Right cardiac atrium (tissue), 5 donors: ENCODE data around the gene COL4A2. TPM values are rescaled to one million over a fixed set of nuclear protein-coding genes. Genes with fewer than 3 reads are reported as not detected.

Experiments used
- ATAC-seq, 2 donors: fragments of 200-7000 bp; cut with Tn5 transposase; one replicate each; pipeline versions ENCODE4 v1.8.0 to v1.9.1; 2020; ENCODE audit warnings: moderate library complexity in 2 of 2, mild to moderate bottlenecking in 1 of 2
- DNase-seq, 3 donors: peaks; one replicate each; pipeline ENCODE4 v3.0.0-alpha.2; 2020
- H3K27ac ChIP-seq: one replicate; pipeline ENCODE4 v1.5.1; 2013; ENCODE audit warnings: mild to moderate bottlenecking, low read length, control low read depth, moderate library complexity
- H3K27me3 ChIP-seq: one replicate; pipeline ENCODE4 v1.6.1; 2013; ENCODE audit not compliant: control insufficient read depth, insufficient read depth
- H3K4me1 ChIP-seq: one replicate; pipeline ENCODE4 v1.6.1; 2013; ENCODE audit warnings: low read length; ENCODE audit not compliant: control insufficient read depth, insufficient read depth
- H3K4me3 ChIP-seq: one replicate; pipeline ENCODE4 v1.5.1; 2013; ENCODE audit warnings: low read length, control low read depth
- H3K9me3 ChIP-seq: one replicate; pipeline ENCODE4 v1.6.1; 2013; ENCODE audit warnings: low read length; ENCODE audit not compliant: control insufficient read depth
- WGBS: extraction: QIAGEN DNeasy Blood & Tissue Kit; methylation state at CpG from one replicate; pipeline ENCODE4 v1.1.7; 2013; 5-methylcytosine and 5-hydroxymethylcytosine counted together
- intact Hi-C, 4 donors: fragments of 100-400 bp; cut with DNase I; formaldehyde crosslinking; loops; one replicate each; pipeline versions ENCODE4 v1.11.0 to v1.14.0; 2022 to 2023
- polyA plus RNA-seq: library from polyadenylated mRNA; stranded (reverse); fragments of 200-250 nt; gene quantifications from one replicate; pipeline ENCODE4 v1.2.3, GENCODE V29; 2013
- total RNA-seq, 4 donors: library from RNA; stranded (reverse); fragmentation: NEBNext Ultra II Directional; extraction: Animal tissue kit (Norgen Biotek cat#: 25700); gene quantifications; one replicate each; pipeline ENCODE4 v1.2.1, GENCODE V29; 2021
- donor health status: healthy with polysubstance abuse.
- donor health status: DM: no; HTN: yes; CAD: no.
- donor health status: DM: no; HTN: no; CAD: no.
- donor health status: DM: no; HTN: yes; CAD: no; lungs with severe emphysema.
- donor health status: DM: yes; HTN: yes; CAD: no.

Gene COL4A2
- total and polyA plus RNA-seq, 5 donors, result 84.7 to 268 (median 103) TPM

GRCh38 chr13:110324026-110324749 is 17.1 kb downstream of the COL4A2 start:
- no peaks in the 10 kb centered on the region for H3K27me3 ChIP-seq
- no peaks in the 10 kb centered on the region for H3K9me3 ChIP-seq
- DNase-seq (no peak), ATAC-seq (no peak)
- intact Hi-C loops, result no loop called here
- H3K4me3 ChIP-seq, result no peak overlapping the region
- H3K4me1 ChIP-seq, result peaks cover 25% of the 10 kb centered on the region
- WGBS, result 75% methylated on average over 10 of the region's 10 CpGs
- H3K27ac ChIP-seq, result no peak overlapping the region

GRCh38 chr13:110326263-110326904 is 19.3 kb downstream of the COL4A2 start:
- DNase-seq, result peak in 1 of 3 donors; percentile 42
- peak; percentile 10 to 39 for ATAC-seq
- intact Hi-C loops, result no loop called here
- Histone ChIP-seq H3K27ac (peak overlapping the region; percentile 10), H3K27me3 (no peaks in the 10 kb centered on the region), H3K4me1 (peaks cover 23% of the 10 kb centered on the region), H3K4me3 (no peak overlapping the region), H3K9me3 (no peaks in the 10 kb centered on the region)
- 66% methylated on average over 12 of the region's 12 CpGs for WGBS

- intact Hi-C loops, result no loop called here
- peak in 1 of 2 donors; percentile 16 for ATAC-seq
- H3K27ac ChIP-seq, result no peak overlapping the region
- peaks cover 23% of the 10 kb centered on the region for H3K4me1 ChIP-seq
- H3K4me3 ChIP-seq, result no peak overlapping the region
- DNase-seq, result peak in 1 of 3 donors; percentile 38
- 58% methylated on average over 7 of the region's 7 CpGs for WGBS
- H3K27me3 ChIP-seq, result no peaks in the 10 kb centered on the region
- no peaks in the 10 kb centered on the region for H3K9me3 ChIP-seq
Observed at GRCh38 chr13:110327051-110327721, 20.1 kb downstream of the COL4A2 start.

- H3K27me3 ChIP-seq, result no peaks in the 10 kb centered on the region
Observed at GRCh38 chr13:110328573-110328972, 21.5 kb downstream of the COL4A2 start.

GRCh38 chr13:110329258-110329657 is 22.2 kb downstream of the COL4A2 start:
- ATAC-seq, result no peak
- 79% methylated on average over 6 of the region's 6 CpGs for WGBS
- intact Hi-C loops, result no loop called here
- Histone ChIP-seq H3K27me3 (no peaks in the 10 kb centered on the region), H3K4me3 (no peak overlapping the region), H3K9me3 (no peaks in the 10 kb centered on the region), H3K27ac (no peak overlapping the region), H3K4me1 (peaks cover 18% of the 10 kb centered on the region)
- DNase-seq, result no peak

More at GRCh38 chr13:110328573-110328972, 21.5 kb downstream of the COL4A2 start:
- Histone ChIP-seq H3K4me1 (peaks cover 24% of the 10 kb centered on the region), H3K9me3 (no peaks in the 10 kb centered on the region), H3K4me3 (no peak overlapping the region), H3K27ac (no peak overlapping the region)
- ATAC-seq, result no peak
- 80% methylated on average over 10 of the region's 10 CpGs for WGBS
- intact Hi-C loops, result no loop called here
- no peak for DNase-seq

- H3K27me3 ChIP-seq, result no peaks in the 10 kb centered on the region
- H3K4me1 ChIP-seq, result peaks cover 12% of the 10 kb centered on the region
- no peaks in the 10 kb centered on the region for H3K9me3 ChIP-seq
- intact Hi-C loops, result no loop called here
- 54% methylated on average over 21 of the region's 21 CpGs for WGBS
- peak; percentile 31 to 40 for ATAC-seq
- DNase-seq, result no peak
- H3K4me3 ChIP-seq, result no peak overlapping the region
- H3K27ac ChIP-seq, result peak overlapping the region; percentile 71
Observed at GRCh38 chr13:110329798-110330461, 22.8 kb downstream of the COL4A2 start.

- WGBS, result 60% methylated on average over 11 of the region's 11 CpGs
- ATAC-seq, result no peak
- Histone ChIP-seq H3K4me3 (no peak overlapping the region), H3K9me3 (no peaks in the 10 kb centered on the region), H3K27ac (no peak overlapping the region), H3K27me3 (no peaks in the 10 kb centered on the region), H3K4me1 (peaks cover 11% of the 10 kb centered on the region)
- intact Hi-C loops, result no loop called here
- no peak for DNase-seq
Observed at GRCh38 chr13:110330491-110331011, 23.5 kb downstream of the COL4A2 start.

GRCh38 chr13:110331362-110331761 is 24.3 kb downstream of the COL4A2 start:
- no peak overlapping the region for H3K4me3 ChIP-seq
- no peaks in the 10 kb centered on the region for H3K27me3 ChIP-seq
- ATAC-seq (peak in 1 of 2 donors; percentile 48), DNase-seq (peak in 1 of 3 donors; percentile 69)
- peaks cover 11% of the 10 kb centered on the region for H3K4me1 ChIP-seq
- intact Hi-C loops, result no loop called here
- 51% methylated on average over 11 of the region's 11 CpGs for whole genome bisulfite sequencing
- no peak overlapping the region for H3K27ac ChIP-seq
- H3K9me3 ChIP-seq, result no peaks in the 10 kb centered on the region

- DNase-seq (no peak), ATAC-seq (no peak)
- H3K27ac ChIP-seq, result no peak overlapping the region
- peaks cover 20% of the 10 kb centered on the region for H3K4me1 ChIP-seq
- no peaks in the 10 kb centered on the region for H3K9me3 ChIP-seq
- H3K27me3 ChIP-seq, result no peaks in the 10 kb centered on the region
- WGBS, result 69% methylated on average over 2 of the region's 2 CpGs
- intact Hi-C loops, result no loop called here
- H3K4me3 ChIP-seq, result no peak overlapping the region
Observed at GRCh38 chr13:110332750-110333149, 25.7 kb downstream of the COL4A2 start.

GRCh38 chr13:110333837-110334236 is 26.8 kb downstream of the COL4A2 start:
- intact Hi-C loops, result no loop called here
- H3K9me3 ChIP-seq, result no peaks in the 10 kb centered on the region
- WGBS, result 88% methylated on average over 12 of the region's 12 CpGs
- DNase-seq, result no peak
- no peaks in the 10 kb centered on the region for H3K27me3 ChIP-seq
- no peak overlapping the region for H3K27ac ChIP-seq
- H3K4me1 ChIP-seq, result peaks cover 25% of the 10 kb centered on the region
- ATAC-seq, result no peak
- no peak overlapping the region for H3K4me3 ChIP-seq
